ENCODE data around the gene CHRNA9.
A peak's percentile ranks its signal among the peaks of the same experiment; 100 is the strongest.

The CHRNA9 gene

GRCh38 chr4:40310225-40310624 lies 24.9 kb upstream of the CHRNA9 start:
- DNase-seq: no peak

- DNase-seq: no peak
These were observed 23.3 kb upstream of the CHRNA9 start for GRCh38 chr4:40311811-40312346.

GRCh38 chr4:40314951-40315350 lies 20.2 kb upstream of the CHRNA9 start:
- DNase-seq: no peak

- DNase-seq: no peak
These were observed 18.8 kb upstream of the CHRNA9 start for GRCh38 chr4:40316333-40316781.

GRCh38 chr4:40316782-40317635 lies 18.1 kb upstream of the CHRNA9 start:
- peak; percentile 49 for DNase-seq

- DNase-seq: no peak
These were observed 17.0 kb upstream of the CHRNA9 start for GRCh38 chr4:40317916-40318658.

- no peak for DNase-seq
These were observed 13.4 kb upstream of the CHRNA9 start for GRCh38 chr4:40321574-40322275.

- DNase-seq: no peak
These were observed 12.3 kb upstream of the CHRNA9 start for GRCh38 chr4:40322811-40323210.

GRCh38 chr4:40323866-40324265 lies 11.3 kb upstream of the CHRNA9 start:
- DNase-seq: no peak

- DNase-seq: peak; percentile 62
These were observed 9.6 kb upstream of the CHRNA9 start for GRCh38 chr4:40325406-40326019.

GRCh38 chr4:40327340-40327739 lies 7.8 kb upstream of the CHRNA9 start:
- DNase-seq: no peak

GRCh38 chr4:40328383-40328782 lies 6.8 kb upstream of the CHRNA9 start:
- no peak for DNase-seq

GRCh38 chr4:40329805-40330204 lies 5.3 kb upstream of the CHRNA9 start:
- no peak for DNase-seq

GRCh38 chr4:40330536-40330935 lies 4.6 kb upstream of the CHRNA9 start:
- no peak for DNase-seq

GRCh38 chr4:40331101-40331745 lies 3.9 kb upstream of the CHRNA9 start:
- DNase-seq: no peak

GRCh38 chr4:40331961-40332360 lies 3.2 kb upstream of the CHRNA9 start:
- DNase-seq: no peak

- DNase-seq: no peak
These were observed 1.2 kb upstream of the CHRNA9 start for GRCh38 chr4:40333921-40334352.

- DNase-seq: no peak
These were observed 377 bp downstream of the CHRNA9 start for GRCh38 chr4:40335525-40335894.

GRCh38 chr4:40337051-40337450 lies 1.9 kb downstream of the CHRNA9 start:
- DNase-seq: no peak

GRCh38 chr4:40337523-40337922 lies 2.4 kb downstream of the CHRNA9 start:
- no peak for DNase-seq

GRCh38 chr4:40340030-40340429 lies 4.9 kb downstream of the CHRNA9 start:
- no peak for DNase-seq

GRCh38 chr4:40347472-40347871 lies 12.3 kb downstream of the CHRNA9 start:
- DNase-seq: no peak

Measured in activated naive CD4-positive, alpha-beta T cell treated with anti-CD3 and anti-CD28 coated beads, Interleukin-2, amount 50 U/mL, for 16 hours (primary cell).